ENCODE data around the gene CRADD.

DNA sequence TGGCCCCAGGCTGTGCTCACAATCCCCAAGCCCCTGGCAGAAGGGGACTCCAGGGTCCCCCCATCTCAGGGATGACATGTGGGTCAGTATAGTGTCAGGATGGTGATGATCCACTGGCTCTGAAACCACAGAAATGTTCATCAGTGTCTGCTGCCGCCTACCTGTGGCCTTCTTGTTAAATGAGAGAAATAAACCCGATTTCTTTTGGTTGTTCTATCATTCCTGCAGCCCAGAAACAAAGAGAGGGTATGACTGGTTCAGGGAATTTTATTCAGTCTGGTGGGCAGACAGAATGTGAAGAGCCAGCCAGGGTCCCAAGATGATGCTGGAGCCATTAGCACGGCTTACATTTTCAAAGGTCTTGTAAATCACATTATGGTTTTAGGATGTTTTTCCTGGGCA, 86.6 kb downstream of the CRADD start:
- TF ChIP-seq, protein P1, sequence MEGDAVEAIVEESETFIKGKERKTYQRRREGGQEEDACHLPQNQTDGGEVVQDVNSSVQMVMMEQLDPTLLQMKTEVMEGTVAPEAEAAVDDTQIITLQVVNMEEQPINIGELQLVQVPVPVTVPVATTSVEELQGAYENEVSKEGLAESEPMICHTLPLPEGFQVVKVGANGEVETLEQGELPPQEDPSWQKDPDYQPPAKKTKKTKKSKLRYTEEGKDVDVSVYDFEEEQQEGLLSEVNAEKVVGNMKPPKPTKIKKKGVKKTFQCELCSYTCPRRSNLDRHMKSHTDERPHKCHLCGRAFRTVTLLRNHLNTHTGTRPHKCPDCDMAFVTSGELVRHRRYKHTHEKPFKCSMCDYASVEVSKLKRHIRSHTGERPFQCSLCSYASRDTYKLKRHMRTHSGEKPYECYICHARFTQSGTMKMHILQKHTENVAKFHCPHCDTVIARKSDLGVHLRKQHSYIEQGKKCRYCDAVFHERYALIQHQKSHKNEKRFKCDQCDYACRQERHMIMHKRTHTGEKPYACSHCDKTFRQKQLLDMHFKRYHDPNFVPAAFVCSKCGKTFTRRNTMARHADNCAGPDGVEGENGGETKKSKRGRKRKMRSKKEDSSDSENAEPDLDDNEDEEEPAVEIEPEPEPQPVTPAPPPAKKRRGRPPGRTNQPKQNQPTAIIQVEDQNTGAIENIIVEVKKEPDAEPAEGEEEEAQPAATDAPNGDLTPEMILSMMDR (IDR thresholded peaks at IDR 0.05), result no peak
- no peak for TF ChIP-seq POLR2AphosphoS5 (IDR thresholded peaks at IDR 0.05)
